Stimulated activated CD8-positive, alpha-beta memory T cell treated with anti-CD3 and anti-CD28 coated beads, Interleukin-4, amount 100 ng/mL, for 1 hour (primary cell): ENCODE measurements around the gene LILRB2.
A peak's percentile ranks its signal among the peaks of the same experiment; 100 is the strongest.
"Not testable (repeated sequence)": the region's sequence is repeated elsewhere in the genome, so short reads cannot be mapped to it uniquely, and the experiment has no call there.

Experiments
- DNase-seq, 2 donors: peaks; one replicate each; pipeline ENCODE4 v3.0.0-alpha.2; 2020; ENCODE audit warnings: low read depth in 2 of 2, low spot score in 1 of 2

LILRB2 gene

GRCh38 chr19:54281007-54281728 lies at the start of gene LILRB2:
LILRB2 (minus strand) TSS chr19:54281110; CDS start chr19:54280496, 614 bp downstream.
- no peak for DNase-seq

DNA sequence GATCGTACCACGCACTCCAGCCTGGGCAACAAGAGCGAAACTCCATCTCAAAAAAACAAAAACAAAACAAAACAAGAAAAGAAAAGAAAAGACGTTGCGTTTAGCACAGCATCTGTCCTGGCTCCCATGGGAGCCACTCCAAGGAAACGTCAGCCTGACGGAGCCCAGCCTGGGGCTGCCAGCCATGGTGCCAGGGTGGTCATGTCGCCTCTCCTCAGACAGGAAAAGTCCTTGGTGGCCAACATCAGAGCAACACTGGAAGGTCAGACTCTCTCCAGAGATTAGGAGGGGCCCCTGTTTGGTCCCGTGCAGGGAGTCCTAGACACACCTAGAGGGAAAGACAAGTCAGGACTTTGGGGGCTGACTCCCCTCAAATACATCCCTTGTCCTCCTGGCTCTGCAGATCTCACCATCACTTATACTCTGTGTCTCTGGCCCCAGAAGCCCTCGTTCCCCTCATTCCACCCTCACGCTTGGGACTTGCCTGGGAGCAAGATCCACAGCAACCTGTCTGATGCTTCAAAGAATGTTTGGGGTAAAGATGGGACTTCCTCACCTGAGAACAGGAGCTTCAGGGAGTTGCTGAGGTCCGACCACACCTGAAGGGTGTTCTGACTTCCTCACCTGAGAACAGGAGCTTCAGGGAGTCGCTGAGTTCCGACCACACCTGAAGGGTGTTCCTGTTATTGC lies 48.7 kb upstream of the LILRB2 start:
- DNase-seq = no peak

DNA sequence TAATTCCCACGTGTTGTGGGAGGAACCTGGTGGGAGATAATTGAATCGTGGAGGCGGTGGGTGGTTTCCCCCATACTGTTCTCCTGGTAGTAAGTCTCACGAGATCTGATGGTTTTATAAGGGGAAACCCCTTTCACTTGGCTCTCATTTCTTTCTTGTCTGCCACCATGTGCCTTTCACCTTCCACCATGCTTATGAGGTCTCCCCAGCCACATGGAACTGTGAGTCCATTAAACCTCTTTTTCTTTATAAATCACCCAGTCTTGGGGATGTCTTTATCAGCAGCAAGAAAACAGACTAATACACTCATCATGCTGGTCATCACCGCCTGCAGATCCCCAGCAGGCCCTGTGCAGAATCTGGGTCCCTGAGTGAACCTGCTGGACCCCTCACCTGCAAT lies 47.9 kb upstream of the LILRB2 start:
- DNase-seq = not testable (repeated sequence)

GRCh38 chr19:54325631-54326030 lies 44.7 kb upstream of the LILRB2 start:
- no peak for DNase-seq

GRCh38 chr19:54325194-54325621 lies 44.3 kb upstream of the LILRB2 start:
- peak in 1 of 2 donors; percentile 11 for DNase-seq

GRCh38 chr19:54324071-54324470 lies 43.2 kb upstream of the LILRB2 start:
- DNase-seq = no peak

GRCh38 chr19:54322934-54323333 lies 42.0 kb upstream of the LILRB2 start:
- not testable (repeated sequence) for DNase-seq

DNA sequence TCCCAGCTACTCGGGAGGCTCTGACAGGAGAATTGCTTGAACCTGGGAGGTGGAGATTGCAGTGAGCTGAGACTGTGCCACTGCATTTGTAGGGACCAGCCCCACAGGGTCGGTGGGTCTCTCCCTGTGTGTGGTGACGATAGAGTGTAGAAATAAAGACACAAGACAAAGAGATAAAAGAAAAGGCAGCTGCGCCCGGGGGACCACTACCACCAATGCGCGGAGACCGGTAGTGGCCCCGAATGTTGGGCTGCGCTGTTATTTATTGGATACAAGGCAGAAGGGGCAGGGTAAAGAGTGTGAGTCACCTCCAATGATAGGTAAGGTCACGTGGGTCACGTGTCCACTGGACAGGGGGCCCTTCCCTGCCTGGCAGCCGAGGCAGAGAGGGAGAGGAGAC lies 41.4 kb upstream of the LILRB2 start:
- DNase-seq = not testable (repeated sequence)

GRCh38 chr19:54319892-54320670 lies 39.2 kb upstream of the LILRB2 start:
- no peak for DNase-seq

DNA sequence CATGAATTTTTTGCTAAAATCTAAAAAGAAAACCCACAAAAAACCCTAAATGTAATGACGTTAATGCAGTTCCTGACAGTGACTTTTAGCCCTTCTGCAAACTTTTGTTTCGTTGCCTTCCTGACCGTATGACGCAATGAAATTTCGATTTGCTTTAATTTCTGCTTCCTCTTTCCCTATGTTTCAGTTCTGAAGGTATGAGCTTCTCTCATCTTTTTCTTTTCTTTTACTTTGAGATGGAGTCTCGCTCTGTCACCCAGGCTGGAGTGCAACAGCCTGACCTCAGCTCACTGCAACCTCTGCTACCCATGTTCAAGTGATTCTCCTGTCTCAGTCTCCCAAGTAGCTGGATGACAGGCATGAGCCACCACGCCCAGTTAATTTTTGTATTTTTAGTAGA lies 38.1 kb upstream of the LILRB2 start:
- no peak for DNase-seq

DNA sequence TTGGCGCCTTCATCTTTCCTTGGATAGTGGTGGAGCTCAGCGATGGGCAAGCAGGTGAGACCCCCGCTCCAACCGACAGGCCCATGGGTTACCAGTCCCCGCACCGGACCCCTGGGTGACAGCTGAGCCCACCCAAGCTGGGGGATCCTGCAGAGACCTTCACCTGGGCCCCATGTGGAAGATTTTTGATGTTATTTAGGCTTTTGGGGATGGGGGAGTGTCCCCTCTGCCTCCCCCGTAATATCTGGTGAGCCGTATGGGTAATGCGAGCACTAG lies 37.0 kb upstream of the LILRB2 start:
- DNase-seq = no peak

GRCh38 chr19:54317108-54317964 lies 36.4 kb upstream of the LILRB2 start:
- no peak for DNase-seq

GRCh38 chr19:54316746-54317107 lies 35.8 kb upstream of the LILRB2 start:
- DNase-seq = no peak

DNA sequence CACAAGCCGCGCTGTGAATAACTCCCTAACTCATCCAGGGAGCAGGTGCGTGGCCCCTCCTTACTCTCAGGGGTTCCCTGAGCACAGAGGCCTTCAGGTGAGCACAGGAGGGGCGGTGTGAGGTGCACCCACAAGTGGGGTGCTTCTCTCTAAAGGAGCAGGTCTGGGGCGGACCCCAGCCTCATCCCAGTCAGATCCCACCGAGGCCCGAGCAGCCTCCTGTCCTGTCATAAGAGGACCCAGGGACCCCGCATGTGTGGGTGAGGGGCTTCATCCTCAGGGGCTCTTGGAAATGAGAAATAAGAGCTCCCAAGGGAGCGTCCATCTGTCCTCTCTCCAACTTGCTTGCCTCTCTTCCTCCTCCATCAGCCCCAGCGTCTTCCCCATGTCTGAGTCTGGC lies 35.0 kb upstream of the LILRB2 start:
- no peak for DNase-seq

- DNase-seq = no peak
Observed at GRCh38 chr19:54312436-54313377, 31.8 kb upstream of the LILRB2 start, which contains the start of gene LILRA5. LILRA5 (minus strand) TSS chr19:54313166; CDS start chr19:54313019, 147 bp downstream.

GRCh38 chr19:54312011-54312410 lies 31.1 kb upstream of the LILRB2 start:
- no peak for DNase-seq

- DNase-seq = no peak
Observed at GRCh38 chr19:54311486-54311885, 30.6 kb upstream of the LILRB2 start.

GRCh38 chr19:54310543-54310942 lies 29.6 kb upstream of the LILRB2 start:
- DNase-seq = no peak

- DNase-seq = no peak
Observed at GRCh38 chr19:54309811-54310210, 28.9 kb upstream of the LILRB2 start.

GRCh38 chr19:54307389-54308020 lies 26.6 kb upstream of the LILRB2 start:
- DNase-seq = no peak
